ENCODE measurements around the gene APOL3.

DNA sequence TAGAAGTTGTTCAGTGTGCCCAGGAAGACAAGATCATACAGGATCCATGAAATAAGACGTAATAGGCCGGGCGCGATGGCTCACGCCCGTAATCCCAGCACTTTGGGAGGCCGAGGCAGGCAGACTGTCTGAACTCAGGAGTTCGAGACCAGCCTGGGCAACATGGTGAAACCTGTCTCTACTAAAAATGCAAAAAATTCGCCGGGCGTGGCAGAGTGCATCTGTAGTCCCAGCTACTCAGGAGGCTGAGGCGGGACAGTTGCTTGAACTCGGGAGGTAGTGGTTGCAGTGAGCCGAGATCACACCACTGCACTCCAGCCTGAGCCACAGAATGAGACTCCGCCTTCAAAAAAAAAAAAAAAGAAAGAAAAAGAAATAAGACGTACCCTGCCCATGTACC, 56.7 kb downstream of the APOL3 start:
- TF ChIP-seq, protein P1, sequence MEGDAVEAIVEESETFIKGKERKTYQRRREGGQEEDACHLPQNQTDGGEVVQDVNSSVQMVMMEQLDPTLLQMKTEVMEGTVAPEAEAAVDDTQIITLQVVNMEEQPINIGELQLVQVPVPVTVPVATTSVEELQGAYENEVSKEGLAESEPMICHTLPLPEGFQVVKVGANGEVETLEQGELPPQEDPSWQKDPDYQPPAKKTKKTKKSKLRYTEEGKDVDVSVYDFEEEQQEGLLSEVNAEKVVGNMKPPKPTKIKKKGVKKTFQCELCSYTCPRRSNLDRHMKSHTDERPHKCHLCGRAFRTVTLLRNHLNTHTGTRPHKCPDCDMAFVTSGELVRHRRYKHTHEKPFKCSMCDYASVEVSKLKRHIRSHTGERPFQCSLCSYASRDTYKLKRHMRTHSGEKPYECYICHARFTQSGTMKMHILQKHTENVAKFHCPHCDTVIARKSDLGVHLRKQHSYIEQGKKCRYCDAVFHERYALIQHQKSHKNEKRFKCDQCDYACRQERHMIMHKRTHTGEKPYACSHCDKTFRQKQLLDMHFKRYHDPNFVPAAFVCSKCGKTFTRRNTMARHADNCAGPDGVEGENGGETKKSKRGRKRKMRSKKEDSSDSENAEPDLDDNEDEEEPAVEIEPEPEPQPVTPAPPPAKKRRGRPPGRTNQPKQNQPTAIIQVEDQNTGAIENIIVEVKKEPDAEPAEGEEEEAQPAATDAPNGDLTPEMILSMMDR (conservative IDR thresholded peaks at IDR 0.05 in 1 of 2, IDR thresholded peaks at IDR 0.05 in 1 of 2; ENCODE audit: extremely low read depth in 1 of 2, insufficient read depth in 1 of 2, low read depth in 1 of 2, low read length in 2 of 2): no peak
- TF ChIP-seq EZH2 (IDR thresholded peaks at IDR 0.05; ENCODE audit: borderline replicate concordance, low read length): no peak

Data from mammary epithelial cell (primary cell).